GM12878 (cell line): ENCODE results near the gene KMT2B. TPM values are rescaled to one million over a fixed set of nuclear protein-coding genes. Genes with fewer than 3 reads are reported as not detected.

ENCODE experiments used
- ATAC-seq: fragments of 200-7000 bp; cut with Tn5 transposase; 3 replicates; pipeline ENCODE4 v1.9.1; 2020; ENCODE audit warnings: mild to moderate bottlenecking, moderate library complexity
- BruUV-seq: library from RNA; stranded (reverse); fragments of 400-500 nt; replicated peaks from 2 replicates; lab custom pipeline; 2021; lab: Mats Ljungman, UMichigan
- CTCF ChIA-PET: fragments of 300-600 bp; sonication (Branson Sonifier 250); formaldehyde crosslinking; extraction: SDS; loops from one replicate; lab custom pipeline; 2021; ENCODE audit warnings: inconsistent platforms; lab: Yijun Ruan, JAX
- POLR2A ChIA-PET: fragments of 350-600 bp; formaldehyde crosslinking; extraction: SDS; loops from one replicate; lab custom pipeline; 2021; ENCODE audit warnings: inconsistent platforms; lab: Charles Lee
- RAD21 ChIA-PET: fragments of 300-600 bp; sonication (Branson Sonifier 250); formaldehyde crosslinking; loops from one replicate; lab custom pipeline; 2023; ENCODE audit warnings: antibody characterized with exemption; ENCODE audit not compliant: unreplicated experiment; lab: Charles Lee
- SMC1A ChIA-PET: fragments of 300-600 bp; sonication (Branson Sonifier 250); formaldehyde crosslinking; loops from one replicate; lab custom pipeline; 2023; ENCODE audit not compliant: unreplicated experiment, uncharacterized antibody; lab: Charles Lee
- DNase-seq: peaks from one replicate; pipeline ENCODE4 v3.0.0-alpha.2; 2011; ENCODE audit warnings: low read depth, low spot score
- FAIRE-seq: peaks from 3 replicates; lab custom pipeline; 2011; peaks lifted over from hg19 to GRCh38; lab: Jason Lieb, UNC
- H2AFZ ChIP-seq: 2 replicates; pipeline ENCODE4 v1.6.0; 2011; ENCODE audit warnings: low read depth, low read length, control low read depth; ENCODE audit not compliant: control insufficient read depth
- H3K27ac ChIP-seq: 2 replicates; pipeline ENCODE4 v1.5.1; 2011; ENCODE audit warnings: control low read depth; ENCODE audit not compliant: control insufficient read depth, insufficient read depth
- H3K27me3 ChIP-seq, 2 experiments: replicated peaks in 1 of 2; 2 replicates each; pipeline versions ENCODE4 v1.6.0 to v1.6.1; 2011; ENCODE audit warnings: low read length in 1 of 2; ENCODE audit not compliant: control insufficient read depth in 2 of 2, insufficient read depth in 2 of 2
- H3K36me3 ChIP-seq, 2 experiments: 2 replicates each; pipeline ENCODE4 v1.5.1; 2011; ENCODE audit warnings: low read length in 1 of 2; ENCODE audit not compliant: control insufficient read depth in 2 of 2, insufficient read depth in 2 of 2
- H3K4me1 ChIP-seq: 2 replicates; pipeline ENCODE4 v1.6.1; 2011; ENCODE audit warnings: mild to moderate bottlenecking, low read length, moderate library complexity, mixed read lengths; ENCODE audit not compliant: control insufficient read depth, insufficient read depth
- H3K4me2 ChIP-seq: 2 replicates; pipeline ENCODE4 v1.6.0; 2011; ENCODE audit warnings: control low read depth; ENCODE audit not compliant: control insufficient read depth, insufficient read depth
- H3K4me3 ChIP-seq: fragments of 200-600 bp; sonication (generic); 2 replicates; pipeline ENCODE4 v1.5.1; 2016
- H3K79me2 ChIP-seq: 2 replicates; pipeline ENCODE4 v1.6.0; 2011; ENCODE audit warnings: low read length; ENCODE audit not compliant: control insufficient read depth, insufficient read depth
- H3K9ac ChIP-seq: 2 replicates; pipeline ENCODE4 v1.8.0; 2011; ENCODE audit warnings: low read length, control low read depth, mixed read lengths; ENCODE audit not compliant: control insufficient read depth, insufficient read depth
- H3K9me3 ChIP-seq: replicated peaks from 3 replicates; pipeline ENCODE4 v1.5.1; 2011; ENCODE audit warnings: mild to moderate bottlenecking, low read length; ENCODE audit not compliant: control insufficient read depth, insufficient read depth
- H4K20me1 ChIP-seq: 2 replicates; pipeline ENCODE4 v1.6.0; 2011; ENCODE audit not compliant: control insufficient read depth, insufficient read depth
- CUX1 ChIP-seq: IDR thresholded peaks from 2 replicates; pipeline ENCODE4 v1.6.1; 2012; ENCODE audit warnings: improper control_type of control experiment, low read depth, low read length; ENCODE audit not compliant: insufficient replicate concordance
- E4F1 ChIP-seq: fragments of 450-650 bp; IDR thresholded peaks from 2 replicates; pipeline ENCODE4 v1.6.1; 2018; ENCODE audit warnings: borderline replicate concordance, mild to moderate bottlenecking; ENCODE audit not compliant: partially characterized antibody
- WGBS: methylation state at CpG from one replicate; pipeline ENCODE4 v1.1.6; 2016; ENCODE audit warnings: low lambda C conversion rate; ENCODE audit not compliant: insufficient replicate concordance, insufficient coverage; ENCODE audit errors: missing lambda C conversion rate; 5-methylcytosine and 5-hydroxymethylcytosine counted together
- in situ Hi-C: fragments of 300-500 bp; cut with MboI; formaldehyde crosslinking; loops from 9 replicates; pipeline ENCODE4 v1.14.3; 2018; ENCODE audit warnings: mixed read lengths
- intact Hi-C: fragments of 100-400 bp; cut with micrococcal nuclease; formaldehyde crosslinking; loops from one replicate; pipeline ENCODE4 v1.14.2; 2022; ENCODE audit not compliant: unreplicated experiment
- polyA plus RNA-seq, 11 experiments: library from polyadenylated mRNA; depleted of rRNA in 4 of 11; unstranded in 6 of 11; stranded (reverse) in 5 of 11; fragments of >200 nt; fragmentation: Nextera tagmentation in 4 of 11; fragmentation: Illumina TruSeq in 1 of 11; extraction: Ambion mirVana in 4 of 11; extraction: Trizol in 1 of 11; gene quantifications; 1 replicate in 1 of 11; 2 replicates in 10 of 11; pipeline versions ENCODE4 v1.2.1 to v1.2.3, GENCODE V29; 2011 to 2016; ENCODE audit warnings: inconsistent platforms in 2 of 11, missing spikeins in 2 of 11, low read depth in 1 of 11
- total RNA-seq, 4 experiments: library from RNA; depleted of rRNA in 3 of 4; stranded (reverse); fragments of >200 nt in 3 of 4; fragmentation: Illumina TruSeq in 1 of 4; extraction: Trizol in 1 of 4; gene quantifications; 2 replicates each; pipeline versions ENCODE4 v1.2.1 to v1.2.3, GENCODE V29; 2013 to 2021

Gene KMT2B
- total and polyA plus RNA-seq, 10 of the 15 experiments (the other 5 are each of a cell fraction or from before 2014, with no cell fraction given): 0.71 to 35.6 (median 6.0) TPM

- 96% methylated on average over 17 of the region's 17 CpGs for WGBS
- H3K36me3 ChIP-seq: peaks cover 19 to 26% of the 10 kb centered on the region in 2 experiments
- peaks cover 34% of the 10 kb centered on the region for H3K79me2 ChIP-seq
- FAIRE-seq (no peak), DNase-seq (no peak), ATAC-seq (no peak)
- POLR2A ChIA-PET: interaction anchor here (1.5 kb wide), 1 partner anchor 20 kb away, joined by 4 read pairs; no protein-coding TSS in a partner anchor
- in situ Hi-C loops: no loop called here
- BruUV-seq: no TSS peak
- intact Hi-C loops: no loop called here
- RAD21 ChIA-PET: no interaction called here
- no peak overlapping the region for H3K9ac ChIP-seq
- SMC1A ChIA-PET: interaction anchor here (1.0 kb wide), 1 partner anchor 24 kb away, joined by 4 read pairs; no protein-coding TSS in a partner anchor
- H3K27ac ChIP-seq: no peak overlapping the region
- H3K9me3 ChIP-seq: no peaks in the 10 kb centered on the region
- H3K4me2 ChIP-seq: no peak overlapping the region
- H3K27me3 ChIP-seq: no peaks in the 10 kb centered on the region
- H4K20me1 ChIP-seq: no peaks in the 10 kb centered on the region; the same call in 1 of the 2 replicates
- CTCF ChIA-PET: interaction anchor here (1.4 kb wide), 1 partner anchor 17 kb away, joined by 4 read pairs; no protein-coding TSS in a partner anchor
- TF ChIP-seq CUX1 (no peak), E4F1 (no peak)
- no peak overlapping the region for H3K4me3 ChIP-seq
- no peak overlapping the region for H2AFZ ChIP-seq
- peaks cover 14% of the 10 kb centered on the region for H3K4me1 ChIP-seq
These were observed 2.8 kb downstream of the KMT2B start for GRCh38 chr19:35720648-35721047.
